Endothelial cell (in vitro differentiated cells): ENCODE measurements around the gene PHETA1. TPM values are rescaled to one million over a fixed set of nuclear protein-coding genes. Genes with fewer than 3 reads are reported as not detected.

ENCODE experiments used
- DNase-seq: peaks from one replicate; pipeline ENCODE4 v3.0.0; 2021; ENCODE audit warnings: low spot score
- H3K27ac Mint-ChIP-seq: one replicate; pipeline ENCODE4 v1.8.0; 2021; ENCODE audit warnings: mixed read lengths, inconsistent platforms; ENCODE audit not compliant: unreplicated experiment
- H3K27me3 Mint-ChIP-seq: one replicate; pipeline ENCODE4 v1.8.0; 2021; ENCODE audit warnings: mild to moderate bottlenecking, moderate library complexity, mixed read lengths, inconsistent platforms; ENCODE audit not compliant: unreplicated experiment
- H3K36me3 Mint-ChIP-seq: one replicate; pipeline ENCODE4 v1.8.0; 2021; ENCODE audit warnings: mild to moderate bottlenecking, low read depth, mixed read lengths, inconsistent platforms; ENCODE audit not compliant: unreplicated experiment
- H3K4me1 Mint-ChIP-seq: one replicate; pipeline ENCODE4 v1.8.0; 2021; ENCODE audit warnings: mild to moderate bottlenecking, mixed read lengths, inconsistent platforms; ENCODE audit not compliant: unreplicated experiment
- H3K4me3 Mint-ChIP-seq: one replicate; pipeline ENCODE4 v1.8.0; 2021; ENCODE audit warnings: mild to moderate bottlenecking, mixed read lengths, inconsistent platforms; ENCODE audit not compliant: unreplicated experiment
- H3K9me3 Mint-ChIP-seq: one replicate; pipeline ENCODE4 v1.8.0; 2021; ENCODE audit warnings: mixed read lengths, inconsistent platforms; ENCODE audit not compliant: unreplicated experiment
- CTCF ChIP-seq: fragments of 200-600 bp; sonication (generic); IDR thresholded peaks from one replicate; pipeline ENCODE4 v1.5.0; 2021; ENCODE audit warnings: antibody characterized with exemption; ENCODE audit not compliant: unreplicated experiment
- total RNA-seq: library from RNA; stranded (reverse); fragmentation: NEBNext Ultra II Directional; extraction: Animal tissue kit (Norgen Biotek cat#: 25700); gene quantifications from one replicate; pipeline ENCODE4 v1.2.1, GENCODE V29; 2021; ENCODE audit not compliant: unreplicated experiment

Gene PHETA1
- total RNA-seq, 1 donor from 2014 or later: 14.8 TPM

DNA sequence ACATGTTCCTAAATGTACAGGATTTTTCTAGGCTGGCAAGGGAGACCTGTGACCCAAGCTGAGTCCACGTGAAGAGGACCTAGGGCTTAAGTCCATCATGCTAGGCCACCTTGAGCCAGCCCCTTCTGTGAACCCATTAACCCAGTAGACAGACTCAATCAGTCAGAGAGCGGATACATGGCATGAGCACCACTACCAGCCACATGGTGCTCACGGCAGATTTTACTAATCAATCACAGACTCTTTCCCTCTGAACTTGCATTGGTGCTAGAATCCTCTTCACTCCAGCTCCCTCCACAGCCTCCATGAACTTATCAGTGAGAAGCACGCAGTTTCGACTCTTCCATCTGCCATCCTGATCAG is 9.0 kb downstream of the PHETA1 start:
- no peak for TF ChIP-seq CTCF
- H3K9me3 Mint-ChIP-seq: no peaks in the 10 kb centered on the region
- peaks cover 4% of the 10 kb centered on the region for H3K27me3 Mint-ChIP-seq
- H3K4me1 Mint-ChIP-seq: peaks cover 8% of the 10 kb centered on the region
- H3K4me3 Mint-ChIP-seq: no peak overlapping the region
- peaks cover 10% of the 10 kb centered on the region for H3K36me3 Mint-ChIP-seq
- H3K27ac Mint-ChIP-seq: no peak overlapping the region
- DNase-seq: no peak

DNA sequence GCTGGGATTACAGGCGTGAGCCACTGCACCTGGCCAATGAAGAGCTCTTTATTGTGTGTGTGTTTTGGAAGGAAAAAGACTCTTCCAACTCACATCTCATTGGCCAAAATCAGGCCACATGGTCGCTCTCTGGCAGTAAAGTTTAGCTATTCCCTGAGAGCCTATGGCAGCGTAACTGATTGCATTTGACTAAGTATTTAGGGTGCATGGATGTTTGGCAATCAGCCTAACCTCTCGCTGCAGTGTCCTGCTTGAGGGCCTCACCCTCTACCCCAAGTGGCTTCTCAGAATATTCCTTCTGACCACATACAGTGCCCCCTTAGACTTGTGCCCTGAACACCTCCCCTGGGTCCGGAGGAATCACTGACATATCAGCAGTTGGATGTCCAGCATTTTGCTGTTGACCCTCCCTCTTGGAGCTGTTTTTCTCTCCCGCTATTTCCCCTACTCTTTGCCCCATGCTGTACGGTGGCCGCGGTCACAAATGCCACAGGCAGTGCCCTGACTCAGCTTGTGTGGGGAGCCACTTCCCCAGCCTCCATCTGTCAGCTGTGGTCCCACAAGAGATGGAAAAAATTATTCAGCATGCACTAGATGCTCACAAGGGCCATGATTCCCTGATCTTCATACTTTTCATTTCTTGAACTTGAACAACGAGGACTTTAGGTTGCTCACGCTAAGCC is 9.5 kb downstream of the PHETA1 start:
- peaks cover 8% of the 10 kb centered on the region for H3K4me1 Mint-ChIP-seq
- H3K4me3 Mint-ChIP-seq: no peak overlapping the region
- no peak overlapping the region for H3K27ac Mint-ChIP-seq
- no peak for TF ChIP-seq CTCF
- peaks cover 10% of the 10 kb centered on the region for H3K36me3 Mint-ChIP-seq
- DNase-seq: no peak
- no peaks in the 10 kb centered on the region for H3K9me3 Mint-ChIP-seq
- H3K27me3 Mint-ChIP-seq: peaks cover 4% of the 10 kb centered on the region

- H3K27me3 Mint-ChIP-seq: peaks cover 5% of the 10 kb centered on the region
- peaks cover 8% of the 10 kb centered on the region for H3K4me1 Mint-ChIP-seq
- no peaks in the 10 kb centered on the region for H3K9me3 Mint-ChIP-seq
- no peaks in the 10 kb centered on the region for H3K36me3 Mint-ChIP-seq
- no peak overlapping the region for H3K4me3 Mint-ChIP-seq
- DNase-seq: no peak
- H3K27ac Mint-ChIP-seq: no peak overlapping the region
- no peak for TF ChIP-seq CTCF
Measured at GRCh38 chr12:111355201-111355925, 13.5 kb downstream of the PHETA1 start.

- H3K27me3 Mint-ChIP-seq: peaks cover 5% of the 10 kb centered on the region
- no peak overlapping the region for H3K4me3 Mint-ChIP-seq
- DNase-seq: no peak
- peaks cover 8% of the 10 kb centered on the region for H3K4me1 Mint-ChIP-seq
- peak overlapping the region; percentile 38 for H3K27ac Mint-ChIP-seq
- no peaks in the 10 kb centered on the region for H3K36me3 Mint-ChIP-seq
- H3K9me3 Mint-ChIP-seq: no peaks in the 10 kb centered on the region
- no peak for TF ChIP-seq CTCF
Measured at GRCh38 chr12:111354511-111354910, 14.4 kb downstream of the PHETA1 start.
